Duodenal mucosa (tissue), 2 donors: ENCODE measurements around the gene UBE4A.
A peak's percentile ranks its signal among the peaks of the same experiment; 100 is the strongest.
"Not testable (repeated sequence)": the region's sequence is repeated elsewhere in the genome, so short reads cannot be mapped to it uniquely, and the experiment has no call there.

Experiments used
- H3K27ac ChIP-seq: one replicate; pipeline ENCODE4 v1.7.0; 2013; ENCODE audit warnings: low read depth, low read length
- H3K27me3 ChIP-seq, 2 donors: one replicate each; pipeline ENCODE4 v1.7.0; 2013; ENCODE audit warnings: low read length in 2 of 2, control low read depth in 1 of 2; ENCODE audit not compliant: insufficient read depth in 2 of 2, control insufficient read depth in 1 of 2
- H3K36me3 ChIP-seq, 2 donors: one replicate each; pipeline ENCODE4 v1.7.0; 2013; ENCODE audit warnings: low read length in 2 of 2, control low read depth in 1 of 2; ENCODE audit not compliant: insufficient read depth in 2 of 2, control insufficient read depth in 1 of 2
- H3K4me1 ChIP-seq, 2 donors: one replicate each; pipeline ENCODE4 v1.7.0; 2013; ENCODE audit warnings: low read length in 2 of 2, control low read depth in 1 of 2; ENCODE audit not compliant: insufficient read depth in 2 of 2, control insufficient read depth in 1 of 2
- H3K4me3 ChIP-seq, 2 donors: one replicate each; pipeline ENCODE4 v1.7.0; 2013; ENCODE audit warnings: low read length in 2 of 2, low read depth in 1 of 2
- H3K9ac ChIP-seq, 2 donors: one replicate each; pipeline ENCODE4 v1.7.0; 2013; ENCODE audit warnings: low read length in 2 of 2, low read depth in 1 of 2
- H3K9me3 ChIP-seq, 2 donors: one replicate each; pipeline ENCODE4 v1.7.0; 2013; ENCODE audit warnings: low read length in 2 of 2, control low read depth in 1 of 2; ENCODE audit not compliant: control insufficient read depth in 1 of 2

UBE4A gene

GRCh38 chr11:118415062-118415738, 55.8 kb downstream of the UBE4A start:
- Histone ChIP-seq H3K36me3 (peaks cover 3 to 13% of the 10 kb centered on the region in 2 donors), H3K27ac (no peak overlapping the region), H3K27me3 (no peaks in the 10 kb centered on the region)

GRCh38 chr11:118415739-118416068, 56.3 kb downstream of the UBE4A start:
- Histone ChIP-seq H3K27me3 (no peaks in the 10 kb centered on the region), H3K9me3 (no peaks in the 10 kb centered on the region), H3K4me3 (no peak overlapping the region), H3K36me3 (peaks cover 3 to 8% of the 10 kb centered on the region in 2 donors), H3K4me1 (peaks cover 11 to 23% of the 10 kb centered on the region in 2 donors), H3K27ac (no peak overlapping the region), H3K9ac (no peak overlapping the region)

More at GRCh38 chr11:118415062-118415738, 55.8 kb downstream of the UBE4A start:
- Histone ChIP-seq H3K9ac (no peak overlapping the region), H3K9me3 (no peaks in the 10 kb centered on the region), H3K4me1 (peaks cover 11 to 23% of the 10 kb centered on the region in 2 donors), H3K4me3 (no peak overlapping the region)

- peaks cover 11 to 19% of the 10 kb centered on the region in 2 donors for H3K4me1 ChIP-seq
- not testable (repeated sequence) for H3K4me3 ChIP-seq, H3K9ac ChIP-seq, H3K36me3 ChIP-seq, H3K9me3 ChIP-seq, H3K27ac ChIP-seq, H3K27me3 ChIP-seq
Measured at GRCh38 chr11:118416900-118417299, 57.5 kb downstream of the UBE4A start.

GRCh38 chr11:118417801-118418200, 58.4 kb downstream of the UBE4A start:
- H3K36me3 ChIP-seq = peaks cover 3 to 7% of the 10 kb centered on the region in 2 donors
- H3K9ac ChIP-seq = no peak overlapping the region
- no peaks in the 10 kb centered on the region for H3K27me3 ChIP-seq
- no peaks in the 10 kb centered on the region for H3K9me3 ChIP-seq
- H3K27ac ChIP-seq = no peak overlapping the region
- H3K4me3 ChIP-seq = no peak overlapping the region
- peaks cover 11 to 19% of the 10 kb centered on the region in 2 donors for H3K4me1 ChIP-seq

GRCh38 chr11:118418766-118419165, 59.4 kb downstream of the UBE4A start:
- Histone ChIP-seq H3K9ac (no peak overlapping the region), H3K27me3 (no peaks in the 10 kb centered on the region), H3K27ac (no peak overlapping the region), H3K9me3 (no peaks in the 10 kb centered on the region), H3K4me1 (peaks cover 11 to 19% of the 10 kb centered on the region in 2 donors), H3K36me3 (peaks cover 3 to 4% of the 10 kb centered on the region in 2 donors), H3K4me3 (peak overlapping the region in 1 of 2 donors; percentile 7)

GRCh38 chr11:118427707-118428106, 68.3 kb downstream of the UBE4A start:
- H3K4me1 ChIP-seq = no peaks in the 10 kb centered on the region
- H3K9ac ChIP-seq = no peak overlapping the region
- H3K36me3 ChIP-seq = no peaks in the 10 kb centered on the region

GRCh38 chr11:118430956-118431355, 71.6 kb downstream of the UBE4A start:
- H3K9ac ChIP-seq = no peak overlapping the region
- no peak overlapping the region for H3K27ac ChIP-seq
- no peaks in the 10 kb centered on the region for H3K9me3 ChIP-seq
- no peaks in the 10 kb centered on the region for H3K36me3 ChIP-seq
- peaks cover 10 to 13% of the 10 kb centered on the region in 2 donors for H3K4me1 ChIP-seq
- H3K4me3 ChIP-seq = no peak overlapping the region
- H3K27me3 ChIP-seq = no peaks in the 10 kb centered on the region

More at GRCh38 chr11:118427707-118428106, 68.3 kb downstream of the UBE4A start:
- Histone ChIP-seq H3K27me3 (no peaks in the 10 kb centered on the region), H3K27ac (no peak overlapping the region), H3K9me3 (no peaks in the 10 kb centered on the region), H3K4me3 (no peak overlapping the region)

- Histone ChIP-seq H3K9ac (peak overlapping the region in 1 of 2 donors; percentile 79), H3K36me3 (no peaks in the 10 kb centered on the region), H3K4me3 (peak overlapping the region; percentile 91 to 92), H3K27ac (no peak overlapping the region), H3K27me3 (no peaks in the 10 kb centered on the region), H3K4me1 (peaks cover 23 to 33% of the 10 kb centered on the region in 2 donors), H3K9me3 (no peaks in the 10 kb centered on the region)
Measured at GRCh38 chr11:118434123-118434552, 74.7 kb downstream of the UBE4A start.

DNA sequence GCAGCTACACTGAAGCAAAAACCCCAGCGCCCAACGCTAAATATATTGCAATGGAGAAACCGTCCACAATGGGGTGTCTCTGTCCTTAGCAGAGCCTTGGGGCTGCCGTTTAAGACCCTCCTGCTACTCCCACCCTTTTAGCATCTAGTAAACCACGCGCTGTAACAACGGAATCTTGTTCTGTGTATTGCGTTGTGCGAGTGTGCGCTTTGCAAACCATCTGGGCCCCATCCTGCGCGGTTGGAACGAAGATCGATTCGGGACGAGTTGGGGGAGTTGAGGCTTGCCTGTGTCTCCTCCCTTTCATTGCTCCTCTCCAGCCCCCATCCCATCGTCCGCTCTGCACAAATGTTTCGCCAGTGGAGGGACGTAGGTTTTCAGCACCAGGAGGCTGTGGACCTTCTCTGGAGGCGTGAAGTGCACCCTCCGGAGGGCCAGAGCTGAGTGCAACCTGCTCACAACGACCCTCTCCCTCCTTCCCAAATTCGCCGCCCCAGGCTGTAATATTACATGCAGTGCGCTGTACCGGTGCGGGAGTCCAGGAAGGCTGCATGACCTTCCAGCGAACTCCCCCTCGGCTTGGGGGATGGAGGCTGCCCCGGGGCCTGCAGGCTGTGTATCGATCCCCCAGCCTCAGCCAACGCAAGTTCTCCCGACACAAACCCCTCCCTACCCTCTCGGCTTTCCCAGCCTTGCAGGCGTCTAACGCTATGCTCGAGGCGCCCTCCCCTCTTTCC, 75.3 kb downstream of the UBE4A start:
- Histone ChIP-seq H3K4me1 (peaks cover 29 to 33% of the 10 kb centered on the region in 2 donors), H3K4me3 (peak overlapping the region; percentile 91 to 92), H3K27me3 (no peaks in the 10 kb centered on the region), H3K27ac (no peak overlapping the region), H3K9me3 (no peaks in the 10 kb centered on the region), H3K36me3 (no peaks in the 10 kb centered on the region), H3K9ac (peak overlapping the region; percentile 31 to 79)

DNA sequence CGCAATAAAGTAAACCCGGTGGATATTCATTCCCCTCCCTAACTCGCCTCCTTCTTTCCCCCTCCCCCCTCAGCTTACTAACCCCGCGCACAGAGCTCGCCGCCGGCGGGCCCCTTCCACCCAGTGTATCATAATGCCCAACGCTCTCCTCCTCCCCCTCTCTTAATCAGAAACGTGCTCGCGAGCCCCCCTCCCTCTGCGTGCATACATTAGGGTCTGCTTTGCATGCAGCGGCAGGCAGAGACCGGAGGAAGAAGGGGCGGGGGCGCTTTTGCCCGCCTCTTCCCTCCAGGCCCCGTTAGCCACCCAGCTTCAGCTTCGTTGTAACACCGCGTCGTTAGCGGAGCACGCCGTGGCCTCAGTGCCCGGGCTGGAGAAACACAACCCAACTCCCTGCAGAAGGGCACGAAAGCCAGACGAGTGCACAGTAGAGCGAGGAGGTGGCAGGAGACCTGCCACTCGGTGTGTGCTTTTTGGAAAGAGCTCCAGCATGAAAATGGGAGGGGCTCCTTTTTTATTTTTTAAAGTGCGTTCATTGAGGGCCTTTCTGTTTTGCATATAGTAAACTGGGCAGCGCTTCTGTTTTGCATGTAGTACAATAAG, 76.0 kb downstream of the UBE4A start:
- H3K27ac ChIP-seq = peak overlapping the region; percentile 75
- H3K36me3 ChIP-seq = no peaks in the 10 kb centered on the region
- no peaks in the 10 kb centered on the region for H3K9me3 ChIP-seq
- H3K4me3 ChIP-seq = peak overlapping the region; percentile 91 to 92
- no peaks in the 10 kb centered on the region for H3K27me3 ChIP-seq
- H3K9ac ChIP-seq = peak overlapping the region; percentile 62 to 79
- H3K4me1 ChIP-seq = peaks cover 36 to 38% of the 10 kb centered on the region in 2 donors
